Activated T-cell treated with anti-CD3 and anti-CD28 coated beads, Interleukin-2, amount 50 U/mL, for 4 hours (primary cell): ENCODE results near the gene PTPRCAP. TPM values are rescaled to one million over a fixed set of nuclear protein-coding genes. Genes with fewer than 3 reads are reported as not detected.
A peak's percentile ranks its signal among the peaks of the same experiment; 100 is the strongest.

Experiments used
- ATAC-seq, 2 donors: fragments of 200-7000 bp; cut with Tn5 transposase; one replicate each; pipeline ENCODE4 v1.10.0; 2021
- DNase-seq: peaks from one replicate; pipeline ENCODE4 v3.0.0-alpha.2; 2020
- H3K27me3 Mint-ChIP-seq: one replicate; pipeline ENCODE4 v1.8.0; 2021; ENCODE audit warnings: low read depth, mixed read lengths
- H3K36me3 Mint-ChIP-seq: one replicate; pipeline ENCODE4 v1.8.0; 2022; ENCODE audit warnings: mixed read lengths; ENCODE audit not compliant: insufficient read depth
- H3K4me1 Mint-ChIP-seq: one replicate; pipeline ENCODE4 v1.8.0; 2021; ENCODE audit warnings: low read depth, mixed read lengths
- H3K4me3 Mint-ChIP-seq: one replicate; pipeline ENCODE4 v1.8.0; 2021; ENCODE audit warnings: mild to moderate bottlenecking, moderate library complexity, mixed read lengths
- H3K9me3 Mint-ChIP-seq: one replicate; pipeline ENCODE4 v1.8.0; 2021; ENCODE audit warnings: mixed read lengths
- total RNA-seq, 3 donors: library from RNA; stranded (reverse); gene quantifications; one replicate each; pipeline ENCODE4 v1.2.1, GENCODE V29; 2021

Gene PTPRCAP
- total RNA-seq, 3 donors from 2014 or later: 61.5 to 114 (median 108) TPM

DNA sequence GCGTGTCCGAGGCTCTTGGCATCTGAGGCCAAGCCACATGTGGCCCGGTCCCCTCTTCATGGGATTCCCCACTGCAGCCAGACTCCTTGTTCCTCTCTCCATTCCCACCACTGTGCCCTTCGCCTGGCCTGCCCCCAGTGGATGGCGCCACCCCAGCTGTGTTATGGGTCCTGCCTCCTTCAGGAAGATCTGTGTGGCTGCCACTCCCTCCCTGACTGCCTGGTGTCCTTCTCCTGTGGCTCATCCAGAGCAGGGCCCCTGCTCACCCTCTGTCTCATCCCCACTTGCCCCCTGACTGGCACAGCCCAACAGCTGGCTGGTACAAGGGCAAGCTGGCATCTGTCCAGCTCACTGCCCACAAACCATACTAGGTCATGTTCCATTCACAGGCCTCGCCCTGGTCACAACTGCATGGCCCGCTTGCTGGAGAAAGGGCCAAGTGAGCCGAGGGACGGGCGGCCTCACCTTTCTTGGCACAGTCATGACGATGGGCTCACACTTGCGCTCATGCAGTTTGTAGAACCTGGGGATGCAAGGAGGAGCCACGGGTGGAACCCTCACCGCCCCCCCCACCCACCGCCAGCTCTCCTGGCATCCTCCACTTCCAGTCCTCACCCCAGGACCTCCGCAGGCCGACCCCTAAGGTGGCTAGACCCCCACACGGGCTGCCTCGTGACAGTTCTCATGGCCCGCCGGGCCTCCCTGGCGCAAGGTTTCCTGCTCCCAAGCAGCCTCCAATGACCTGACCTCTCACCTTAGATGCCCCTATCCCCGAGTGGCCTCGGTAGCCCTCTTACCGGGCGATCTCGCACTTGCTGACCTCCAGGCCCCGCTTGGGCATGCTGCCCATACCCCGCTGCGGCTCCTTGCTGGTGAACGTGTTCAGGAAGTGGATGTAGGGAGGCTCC is 2.1 kb upstream of the PTPRCAP start:
- Mint-ChIP-seq H3K4me3 (peak overlapping the region; percentile 87), H3K36me3 (peaks cover 8% of the 10 kb centered on the region), H3K9me3 (no peaks in the 10 kb centered on the region), H3K4me1 (peaks cover 62% of the 10 kb centered on the region), H3K27me3 (no peaks in the 10 kb centered on the region)
- DNase-seq (no peak), ATAC-seq (no peak)

DNA sequence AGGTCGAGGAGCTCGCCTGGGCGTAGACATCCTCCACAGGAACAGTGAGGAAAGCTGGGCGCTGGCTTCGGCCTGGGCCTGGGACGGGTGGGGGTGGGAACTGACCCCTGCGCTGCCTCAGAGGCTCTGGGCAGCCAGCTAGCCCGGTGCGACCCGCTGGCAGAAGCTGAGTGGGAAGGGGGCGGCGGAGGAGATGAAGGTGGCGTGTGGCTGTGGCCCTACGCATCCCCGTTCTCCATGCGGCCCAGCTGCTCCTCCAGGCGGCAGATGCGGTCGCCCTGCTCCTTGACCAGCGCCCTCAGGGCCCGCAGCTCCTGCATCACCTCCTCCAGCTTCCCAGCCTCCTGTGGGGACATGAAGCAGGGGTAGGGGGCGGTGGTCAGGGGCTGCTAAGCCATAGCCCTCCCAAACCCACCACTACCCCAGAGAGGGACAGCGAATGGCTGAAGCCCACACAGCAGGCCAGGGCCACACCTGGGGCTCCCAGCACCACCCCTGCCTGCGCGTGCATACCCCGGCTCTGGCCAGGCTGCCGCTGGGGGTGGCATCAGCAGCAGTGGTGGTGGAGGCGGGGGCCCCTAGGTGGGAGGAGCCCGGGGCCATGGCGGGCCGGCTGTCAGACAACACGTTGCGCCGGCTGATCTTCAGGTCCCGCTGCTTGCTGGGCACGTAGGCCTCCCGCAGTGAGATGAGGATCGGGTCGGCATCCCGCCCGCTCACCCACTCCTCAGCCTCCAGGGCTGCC is 848 bp upstream of the PTPRCAP start:
- DNase-seq (peak; percentile 67), ATAC-seq (peak; percentile 49 to 51)
- H3K4me1 Mint-ChIP-seq: peaks cover 65% of the 10 kb centered on the region
- H3K9me3 Mint-ChIP-seq: no peaks in the 10 kb centered on the region
- peaks cover 11% of the 10 kb centered on the region for H3K36me3 Mint-ChIP-seq
- H3K4me3 Mint-ChIP-seq: peak overlapping the region; percentile 87
- no peaks in the 10 kb centered on the region for H3K27me3 Mint-ChIP-seq

DNA sequence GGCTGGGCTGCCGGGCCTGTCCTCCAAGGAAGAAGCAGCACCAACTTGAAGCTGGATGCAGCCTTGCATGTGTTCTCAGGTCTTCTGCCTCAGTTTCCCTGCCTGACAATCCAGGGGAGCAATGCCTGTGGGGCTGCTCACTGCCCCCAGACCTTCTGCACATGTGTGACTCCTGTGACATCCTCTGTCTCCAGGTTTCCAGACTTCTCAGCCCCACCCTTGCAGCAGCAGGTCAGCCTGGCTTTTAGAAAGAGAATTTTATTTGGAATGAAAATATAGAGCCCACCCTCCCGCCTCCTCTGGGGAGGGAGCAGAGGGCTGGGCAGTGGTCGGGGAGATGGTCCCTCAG is 301 bp upstream of the PTPRCAP start:
- peaks cover 69% of the 10 kb centered on the region for H3K4me1 Mint-ChIP-seq
- peak overlapping the region; percentile 87 for H3K4me3 Mint-ChIP-seq
- H3K27me3 Mint-ChIP-seq: no peaks in the 10 kb centered on the region
- H3K9me3 Mint-ChIP-seq: no peaks in the 10 kb centered on the region
- no peak for ATAC-seq
- peaks cover 11% of the 10 kb centered on the region for H3K36me3 Mint-ChIP-seq
- no peak for DNase-seq

GRCh38 chr11:67436459-67437081 is 912 bp downstream of the PTPRCAP start:
- Mint-ChIP-seq H3K4me1 (peaks cover 69% of the 10 kb centered on the region), H3K9me3 (no peaks in the 10 kb centered on the region), H3K36me3 (peaks cover 19% of the 10 kb centered on the region), H3K27me3 (no peaks in the 10 kb centered on the region), H3K4me3 (peak overlapping the region; percentile 87)
- ATAC-seq (peak; percentile 27 to 31), DNase-seq (peak; percentile 55)

GRCh38 chr11:67435727-67436458 is 1.6 kb downstream of the PTPRCAP start:
- no peaks in the 10 kb centered on the region for H3K9me3 Mint-ChIP-seq
- peaks cover 20% of the 10 kb centered on the region for H3K36me3 Mint-ChIP-seq
- no peaks in the 10 kb centered on the region for H3K27me3 Mint-ChIP-seq
- no peak for DNase-seq
- peak overlapping the region; percentile 87 for H3K4me3 Mint-ChIP-seq
- peaks cover 66% of the 10 kb centered on the region for H3K4me1 Mint-ChIP-seq
- peak in 1 of 2 donors; percentile 0 for ATAC-seq

- H3K36me3 Mint-ChIP-seq: peaks cover 20% of the 10 kb centered on the region
- no peak for DNase-seq
- no peak for ATAC-seq
- peak overlapping the region; percentile 87 for H3K4me3 Mint-ChIP-seq
- no peaks in the 10 kb centered on the region for H3K9me3 Mint-ChIP-seq
- peaks cover 62% of the 10 kb centered on the region for H3K4me1 Mint-ChIP-seq
- H3K27me3 Mint-ChIP-seq: no peaks in the 10 kb centered on the region
These were observed 2.3 kb downstream of the PTPRCAP start for GRCh38 chr11:67435031-67435726.

DNA sequence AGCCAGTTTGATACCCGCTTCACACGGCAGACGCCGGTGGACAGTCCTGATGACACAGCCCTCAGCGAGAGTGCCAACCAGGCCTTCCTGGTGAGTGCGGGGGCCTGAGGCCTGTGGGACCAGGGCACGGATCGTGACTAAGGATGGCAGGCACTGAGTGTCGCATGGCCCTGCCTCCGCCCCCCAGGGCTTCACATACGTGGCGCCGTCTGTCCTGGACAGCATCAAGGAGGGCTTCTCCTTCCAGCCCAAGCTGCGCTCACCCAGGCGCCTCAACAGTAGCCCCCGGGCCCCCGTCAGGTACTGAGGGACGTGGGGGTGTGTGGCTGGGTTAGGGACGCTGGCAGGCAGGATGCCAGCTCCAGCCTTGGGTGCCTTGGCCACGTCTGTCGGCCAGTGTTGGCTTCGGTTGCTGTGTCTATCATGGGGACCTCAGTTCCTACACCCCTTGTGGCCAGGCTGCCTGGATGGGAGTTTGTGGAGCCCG is 3.0 kb downstream of the PTPRCAP start:
- H3K27me3 Mint-ChIP-seq: no peaks in the 10 kb centered on the region
- peak overlapping the region; percentile 38 for H3K4me3 Mint-ChIP-seq
- ATAC-seq (peak in 1 of 2 donors; percentile 6), DNase-seq (no peak)
- H3K4me1 Mint-ChIP-seq: peaks cover 55% of the 10 kb centered on the region
- no peaks in the 10 kb centered on the region for H3K9me3 Mint-ChIP-seq
- H3K36me3 Mint-ChIP-seq: peaks cover 20% of the 10 kb centered on the region

DNA sequence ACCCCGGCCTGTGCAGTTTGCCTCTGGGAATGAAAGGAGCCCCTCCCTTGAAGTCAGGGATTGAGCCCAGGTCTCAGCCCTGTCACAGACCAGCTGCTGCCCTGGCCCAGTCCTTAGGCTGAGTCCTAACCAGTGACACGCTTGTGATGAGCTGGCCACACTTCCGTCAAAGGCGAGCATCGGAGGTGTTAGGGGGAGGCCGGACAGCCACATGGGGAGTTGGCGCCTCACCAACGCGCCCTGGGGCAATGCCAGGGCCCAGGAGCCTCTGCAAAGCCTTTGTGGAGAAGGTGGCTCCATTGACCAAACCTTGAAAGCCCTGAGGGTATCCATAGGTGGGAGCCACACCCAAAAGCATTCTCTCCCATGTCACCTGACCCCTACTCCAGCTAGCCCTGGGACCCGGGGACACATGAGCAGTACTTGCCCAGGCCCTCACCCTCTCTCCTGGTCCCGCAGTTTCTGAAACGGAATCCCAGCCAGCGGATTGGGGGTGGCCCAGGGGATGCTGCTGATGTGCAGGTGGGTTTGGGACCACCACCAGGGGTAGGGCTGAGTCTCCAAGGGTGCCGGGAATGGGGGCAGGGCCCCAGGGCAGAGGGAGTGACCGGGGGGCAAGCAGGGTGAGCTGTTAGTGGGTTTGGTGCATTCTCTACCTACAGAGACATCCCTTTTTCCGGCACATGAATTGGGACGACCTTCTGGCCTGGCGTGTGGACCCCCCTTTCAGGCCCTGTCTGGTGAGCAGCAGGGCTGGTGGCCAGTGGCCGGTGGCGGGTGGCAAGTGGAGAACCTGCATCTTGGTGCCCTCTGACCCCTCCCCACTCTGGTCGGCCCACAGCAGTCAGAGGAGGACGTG is 3.7 kb downstream of the PTPRCAP start:
- Mint-ChIP-seq H3K27me3 (no peaks in the 10 kb centered on the region), H3K4me1 (peaks cover 48% of the 10 kb centered on the region), H3K36me3 (peaks cover 20% of the 10 kb centered on the region), H3K4me3 (peak overlapping the region; percentile 38), H3K9me3 (no peaks in the 10 kb centered on the region)
- DNase-seq (no peak), ATAC-seq (no peak)

DNA sequence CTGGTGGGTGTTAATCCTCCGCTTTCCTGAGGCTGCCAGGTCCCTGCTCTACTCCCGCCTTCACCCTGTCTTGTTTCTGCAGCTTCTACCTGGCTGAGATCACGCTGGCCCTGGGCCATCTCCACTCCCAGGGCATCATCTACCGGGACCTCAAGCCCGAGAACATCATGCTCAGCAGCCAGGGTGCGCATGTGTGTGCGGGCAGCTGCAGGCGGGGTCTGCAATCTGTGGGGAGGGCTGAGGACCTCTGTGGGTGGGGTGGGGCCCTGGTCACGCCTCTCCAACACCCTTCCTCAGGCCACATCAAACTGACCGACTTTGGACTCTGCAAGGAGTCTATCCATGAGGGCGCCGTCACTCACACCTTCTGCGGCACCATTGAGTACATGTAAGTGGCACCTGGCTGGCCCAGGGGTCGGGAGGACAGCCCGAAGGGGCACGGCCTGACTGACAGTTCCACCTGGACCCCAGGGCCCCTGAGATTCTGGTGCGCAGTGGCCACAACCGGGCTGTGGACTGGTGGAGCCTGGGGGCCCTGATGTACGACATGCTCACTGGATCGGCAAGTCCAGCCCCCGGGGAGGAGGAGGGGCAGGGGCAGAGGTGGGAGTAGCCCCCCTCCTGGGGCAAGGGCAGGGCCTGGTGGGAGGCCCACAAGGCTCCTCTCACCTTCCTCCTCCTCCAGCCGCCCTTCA is 4.7 kb downstream of the PTPRCAP start:
- peaks cover 50% of the 10 kb centered on the region for H3K4me1 Mint-ChIP-seq
- H3K36me3 Mint-ChIP-seq: peaks cover 20% of the 10 kb centered on the region
- no peaks in the 10 kb centered on the region for H3K9me3 Mint-ChIP-seq
- no peak overlapping the region for H3K4me3 Mint-ChIP-seq
- ATAC-seq (no peak), DNase-seq (no peak)
- H3K27me3 Mint-ChIP-seq: no peaks in the 10 kb centered on the region

DNA sequence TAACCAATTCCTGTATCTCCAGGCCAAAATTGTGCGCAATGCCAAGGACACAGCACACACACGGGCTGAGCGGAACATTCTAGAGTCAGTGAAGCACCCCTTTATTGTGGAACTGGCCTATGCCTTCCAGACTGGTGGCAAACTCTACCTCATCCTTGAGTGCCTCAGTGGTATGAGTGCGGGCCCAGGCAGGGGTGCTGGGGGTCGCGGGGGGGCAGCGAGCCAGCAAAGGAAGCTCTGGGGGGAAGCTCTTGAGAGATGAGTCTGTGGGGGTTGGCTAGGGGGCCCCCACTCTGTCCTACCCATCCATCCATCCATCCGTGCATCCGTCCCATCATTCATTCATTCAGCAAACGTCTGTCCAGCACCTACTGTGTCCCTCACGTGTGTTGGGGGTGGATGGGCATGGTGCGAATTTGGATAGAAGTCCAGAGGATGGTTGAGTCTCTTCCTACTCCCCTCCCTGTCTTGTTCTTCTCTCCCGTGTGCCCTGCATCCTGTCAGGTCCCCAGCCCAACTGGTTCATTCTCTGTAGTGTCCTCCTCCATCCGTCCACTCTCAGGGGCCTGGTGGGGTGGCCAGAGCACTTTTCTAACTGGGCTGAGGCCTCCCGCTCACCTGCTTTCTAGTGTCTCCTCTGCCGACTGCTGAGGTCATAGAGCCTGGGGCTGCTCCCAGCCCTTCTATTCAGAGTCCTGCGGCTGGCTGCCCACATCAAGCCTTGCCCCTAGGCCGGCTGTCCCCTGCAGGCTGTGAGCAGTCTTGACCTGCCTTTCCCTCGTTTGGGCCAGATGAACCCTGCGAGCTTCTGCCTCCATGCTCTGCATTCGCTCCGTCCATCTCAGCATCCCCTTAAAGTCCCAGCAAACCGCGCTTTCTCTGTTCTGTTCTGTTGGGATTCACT is 5.9 kb downstream of the PTPRCAP start:
- H3K4me3 Mint-ChIP-seq: no peak overlapping the region
- DNase-seq: no peak
- peaks cover 19% of the 10 kb centered on the region for H3K36me3 Mint-ChIP-seq
- no peaks in the 10 kb centered on the region for H3K27me3 Mint-ChIP-seq
- peaks cover 52% of the 10 kb centered on the region for H3K4me1 Mint-ChIP-seq
- no peaks in the 10 kb centered on the region for H3K9me3 Mint-ChIP-seq
- ATAC-seq: no peak

GRCh38 chr11:67429722-67430121 is 7.8 kb downstream of the PTPRCAP start:
- H3K36me3 Mint-ChIP-seq: peaks cover 12% of the 10 kb centered on the region
- H3K4me3 Mint-ChIP-seq: peak overlapping the region; percentile 94
- peaks cover 42% of the 10 kb centered on the region for H3K4me1 Mint-ChIP-seq
- no peak for ATAC-seq
- no peaks in the 10 kb centered on the region for H3K27me3 Mint-ChIP-seq
- no peaks in the 10 kb centered on the region for H3K9me3 Mint-ChIP-seq
- DNase-seq: no peak
